Urinary bladder (tissue), 4 donors: ENCODE data around the gene B4GALNT2. TPM values are rescaled to one million over a fixed set of nuclear protein-coding genes. Genes with fewer than 3 reads are reported as not detected.
A peak's percentile ranks its signal among the peaks of the same experiment; 100 is the strongest.
"Not testable (repeated sequence)": the region's sequence is repeated elsewhere in the genome, so short reads cannot be mapped to it uniquely, and the experiment has no call there.

Source experiments
- DNase-seq: peaks from one replicate; pipeline ENCODE4 v3.0.0-alpha.2; 2015; ENCODE audit errors: extremely low spot score
- H3K27ac ChIP-seq: one replicate; pipeline ENCODE4 v1.5.1; 2013; ENCODE audit warnings: low read depth, mild to moderate bottlenecking, moderate library complexity
- H3K36me3 ChIP-seq: one replicate; pipeline ENCODE4 v1.6.1; 2013; ENCODE audit warnings: mild to moderate bottlenecking, moderate library complexity; ENCODE audit not compliant: insufficient read depth
- H3K4me1 ChIP-seq: one replicate; pipeline ENCODE4 v1.6.1; 2013; ENCODE audit warnings: mild to moderate bottlenecking, moderate library complexity; ENCODE audit not compliant: insufficient read depth
- H3K4me3 ChIP-seq: one replicate; pipeline ENCODE4 v1.5.1; 2013; ENCODE audit warnings: low read depth, low read length
- WGBS: extraction: QIAGEN DNeasy Blood & Tissue Kit; methylation state at CpG from one replicate; pipeline ENCODE4 v1.1.7; 2013; 5-methylcytosine and 5-hydroxymethylcytosine counted together
- polyA plus RNA-seq: library from polyadenylated mRNA; stranded (reverse); fragments of 200-250 nt; gene quantifications from one replicate; pipeline ENCODE4 v1.2.3, GENCODE V29; 2013
- total RNA-seq: library from RNA; depleted of rRNA; stranded (reverse); fragments of >200 nt; gene quantifications from one replicate; pipeline ENCODE4 v1.2.3, GENCODE V29; 2014
- donor health status: healthy with polysubstance abuse.
- donor health status: healthy.

The B4GALNT2 gene
- total and polyA plus RNA-seq, 2 donors = not detected

- not testable (repeated sequence) for H3K4me3 ChIP-seq, H3K4me1 ChIP-seq, H3K27ac ChIP-seq, DNase-seq, H3K36me3 ChIP-seq
- 57% methylated on average over 2 of the region's 2 CpGs for WGBS
Observed at GRCh38 chr17:49129359-49129950, 3.1 kb upstream of the B4GALNT2 start.

GRCh38 chr17:49130891-49131290 is 1.7 kb upstream of the B4GALNT2 start:
- Histone ChIP-seq H3K36me3 (no peaks in the 10 kb centered on the region), H3K4me1 (peaks cover 2% of the 10 kb centered on the region), H3K4me3 (no peak overlapping the region), H3K27ac (no peak overlapping the region)
- DNase-seq = no peak
- whole genome bisulfite sequencing = 81% methylated on average over 3 of the region's 3 CpGs

- H3K4me3 ChIP-seq = peak overlapping the region; percentile 7
- no peak overlapping the region for H3K27ac ChIP-seq
- DNase-seq = no peak
- WGBS = 3% methylated on average over 22 of the region's 22 CpGs
- no peaks in the 10 kb centered on the region for H3K36me3 ChIP-seq
- peaks cover 2% of the 10 kb centered on the region for H3K4me1 ChIP-seq
Observed at GRCh38 chr17:49132317-49132698, 261 bp upstream of the B4GALNT2 start.

GRCh38 chr17:49136335-49136734 is 3.8 kb downstream of the B4GALNT2 start:
- H3K27ac ChIP-seq = no peak overlapping the region
- no peak for DNase-seq
- H3K36me3 ChIP-seq = no peaks in the 10 kb centered on the region
- WGBS = over 99% methylated on average over 4 of the region's 4 CpGs
- H3K4me1 ChIP-seq = peaks cover 2% of the 10 kb centered on the region
- H3K4me3 ChIP-seq = no peak overlapping the region

- not testable (repeated sequence) for H3K4me1 ChIP-seq, DNase-seq, H3K4me3 ChIP-seq, H3K27ac ChIP-seq, H3K36me3 ChIP-seq
- 75% methylated on average over 3 of the region's 3 CpGs for WGBS
Observed at GRCh38 chr17:49145654-49146053, 13.1 kb downstream of the B4GALNT2 start.

- 39% methylated on average over 3 of the region's 3 CpGs for WGBS
Observed at GRCh38 chr17:49146620-49147306, 14.2 kb downstream of the B4GALNT2 start.

GRCh38 chr17:49148171-49148570 is 15.6 kb downstream of the B4GALNT2 start:
- no peak for DNase-seq
- Histone ChIP-seq H3K36me3 (no peaks in the 10 kb centered on the region), H3K4me1 (no peaks in the 10 kb centered on the region), H3K4me3 (no peak overlapping the region), H3K27ac (no peak overlapping the region)
- WGBS = 89% methylated on average over 6 of the region's 6 CpGs

More at GRCh38 chr17:49146620-49147306, 14.2 kb downstream of the B4GALNT2 start:
- H3K27ac ChIP-seq = no peak overlapping the region
- DNase-seq = no peak
- H3K36me3 ChIP-seq = no peaks in the 10 kb centered on the region
- no peaks in the 10 kb centered on the region for H3K4me1 ChIP-seq
- H3K4me3 ChIP-seq = no peak overlapping the region

- WGBS = 76% methylated on average over 4 of the region's 4 CpGs
- no peaks in the 10 kb centered on the region for H3K36me3 ChIP-seq
- H3K4me3 ChIP-seq = no peak overlapping the region
- no peaks in the 10 kb centered on the region for H3K4me1 ChIP-seq
- no peak overlapping the region for H3K27ac ChIP-seq
- DNase-seq = no peak
Observed at GRCh38 chr17:49151996-49152395, 19.4 kb downstream of the B4GALNT2 start.

GRCh38 chr17:49156256-49156655 is 23.7 kb downstream of the B4GALNT2 start:
- 78% methylated on average over 11 of the region's 11 CpGs for WGBS

GRCh38 chr17:49157784-49158183 is 25.2 kb downstream of the B4GALNT2 start:
- no peak for DNase-seq
- no peaks in the 10 kb centered on the region for H3K36me3 ChIP-seq
- 41% methylated on average over 8 of the region's 8 CpGs for WGBS
- no peak overlapping the region for H3K4me3 ChIP-seq
- no peak overlapping the region for H3K27ac ChIP-seq
- no peaks in the 10 kb centered on the region for H3K4me1 ChIP-seq

More at GRCh38 chr17:49156256-49156655, 23.7 kb downstream of the B4GALNT2 start:
- H3K4me1 ChIP-seq = no peaks in the 10 kb centered on the region
- H3K4me3 ChIP-seq = no peak overlapping the region
- no peak for DNase-seq
- no peaks in the 10 kb centered on the region for H3K36me3 ChIP-seq
- no peak overlapping the region for H3K27ac ChIP-seq

GRCh38 chr17:49162866-49163265 is 30.3 kb downstream of the B4GALNT2 start:
- DNase-seq = no peak
- no peak overlapping the region for H3K4me3 ChIP-seq
- no peak overlapping the region for H3K27ac ChIP-seq
- H3K4me1 ChIP-seq = no peaks in the 10 kb centered on the region
- 67% methylated on average over 4 of the region's 4 CpGs for WGBS
- no peaks in the 10 kb centered on the region for H3K36me3 ChIP-seq

- H3K4me1 ChIP-seq = no peaks in the 10 kb centered on the region
- H3K36me3 ChIP-seq = no peaks in the 10 kb centered on the region
- H3K27ac ChIP-seq = no peak overlapping the region
- WGBS = 91% methylated on average over 2 of the region's 2 CpGs
- no peak for DNase-seq
- H3K4me3 ChIP-seq = no peak overlapping the region
Observed at GRCh38 chr17:49165143-49165542, 32.6 kb downstream of the B4GALNT2 start.

GRCh38 chr17:49168706-49169105 is 36.1 kb downstream of the B4GALNT2 start:
- H3K4me3 ChIP-seq = no peak overlapping the region
- DNase-seq = no peak
- no peaks in the 10 kb centered on the region for H3K4me1 ChIP-seq
- 57% methylated on average over 9 of the region's 9 CpGs for WGBS
- no peaks in the 10 kb centered on the region for H3K36me3 ChIP-seq
- no peak overlapping the region for H3K27ac ChIP-seq

GRCh38 chr17:49170216-49170615 is 37.6 kb downstream of the B4GALNT2 start:
- no peaks in the 10 kb centered on the region for H3K36me3 ChIP-seq
- WGBS = 63% methylated on average over 2 of the region's 2 CpGs
- DNase-seq = no peak
- H3K4me1 ChIP-seq = no peaks in the 10 kb centered on the region
- H3K27ac ChIP-seq = no peak overlapping the region
- H3K4me3 ChIP-seq = no peak overlapping the region
